Esophagus muscularis mucosa (tissue), 4 donors: ENCODE data around the gene ZFX.

Experiments
- CTCF ChIP-seq, 3 experiments: fragments of 200-600 bp in 2 of 3; fragments of 450-650 bp in 1 of 3; sonication (generic) in 2 of 3; IDR thresholded peaks; one replicate each; pipeline ENCODE4 v1.5.1; 2017 to 2019; ENCODE audit warnings: antibody characterized with exemption in 3 of 3, mild to moderate bottlenecking in 2 of 3, moderate library complexity in 1 of 3
- EP300 ChIP-seq: sonication (generic); formaldehyde crosslinking; IDR thresholded peaks from one replicate; pipeline ENCODE4 v1.6.1; 2017; ENCODE audit warnings: antibody characterized with exemption
- POLR2A ChIP-seq: fragments of 450-650 bp; IDR thresholded peaks from one replicate; pipeline ENCODE4 v1.6.1; 2017; ENCODE audit warnings: antibody characterized with exemption, moderate library complexity, mild to moderate bottlenecking, low read depth
- POLR2AphosphoS5 ChIP-seq, 2 donors: sonication (generic); formaldehyde crosslinking; IDR thresholded peaks; one replicate each; pipeline ENCODE4 v1.6.1; 2017; ENCODE audit warnings: antibody characterized with exemption in 2 of 2

GRCh38 chrX:24231131-24231540 lies 81.6 kb downstream of the ZFX start:
- TF ChIP-seq CTCF (IDR thresholded peaks at IDR 0.05) (no peak), POLR2A (no peak), POLR2AphosphoS5 (IDR thresholded peaks at IDR 0.05) (no peak), EP300 (no peak)
